GM23338 (cell line): ENCODE measurements around the gene CPB2. TPM values are rescaled to one million over a fixed set of nuclear protein-coding genes. Genes with fewer than 3 reads are reported as not detected.
A peak's percentile ranks its signal among the peaks of the same experiment; 100 is the strongest.

ENCODE experiments used
- ATAC-seq: fragments of 200-7000 bp; cut with Tn5 transposase; 3 replicates; pipeline ENCODE4 v1.9.1; 2020
- DNase-seq: peaks from one replicate; pipeline ENCODE4 v3.0.0-alpha.2; 2015; ENCODE audit warnings: low spot score
- H2AFZ ChIP-seq: fragments of 200-600 bp; sonication (generic); 2 replicates; pipeline ENCODE4 v1.8.0; 2016; ENCODE audit warnings: antibody characterized with exemption, mild to moderate bottlenecking, moderate library complexity
- H3F3A ChIP-seq: fragments of 200-600 bp; sonication (generic); replicated peaks from 2 replicates; pipeline ENCODE4 v1.8.0; 2017; ENCODE audit warnings: antibody characterized with exemption, mixed run types, low read depth
- H3K27ac ChIP-seq: fragments of 200-600 bp; sonication (generic); 2 replicates; pipeline ENCODE4 v1.6.1; 2016; ENCODE audit warnings: low read depth
- H3K27me3 ChIP-seq: fragments of 200-600 bp; sonication (generic); 2 replicates; pipeline ENCODE4 v1.8.0; 2016; ENCODE audit warnings: mild to moderate bottlenecking, mixed run types, moderate library complexity; ENCODE audit not compliant: insufficient read depth
- H3K36me3 ChIP-seq: fragments of 200-600 bp; sonication (generic); 2 replicates; pipeline ENCODE4 v1.8.0; 2016; ENCODE audit warnings: mild to moderate bottlenecking; ENCODE audit not compliant: insufficient read depth
- H3K4me1 ChIP-seq: fragments of 200-600 bp; sonication (generic); 2 replicates; pipeline ENCODE4 v1.8.0; 2016; ENCODE audit warnings: mild to moderate bottlenecking, moderate library complexity; ENCODE audit not compliant: insufficient read depth
- H3K4me2 ChIP-seq: fragments of 200-600 bp; sonication (generic); 2 replicates; pipeline ENCODE4 v1.7.1; 2017; ENCODE audit warnings: mixed run types
- H3K4me3 ChIP-seq: fragments of 200-600 bp; sonication (generic); 2 replicates; pipeline ENCODE4 v1.6.1; 2016; ENCODE audit warnings: mixed run types
- H3K79me2 ChIP-seq: fragments of 200-600 bp; sonication (generic); replicated peaks from 2 replicates; pipeline ENCODE4 v1.8.0; 2017; ENCODE audit warnings: mild to moderate bottlenecking; ENCODE audit not compliant: insufficient read depth
- H3K9me2 ChIP-seq: fragments of 200-600 bp; sonication (generic); 2 replicates; pipeline ENCODE4 v1.8.0; 2017; ENCODE audit not compliant: insufficient read depth
- H4K20me1 ChIP-seq: fragments of 200-600 bp; sonication (generic); replicated peaks from 2 replicates; pipeline ENCODE4 v1.8.0; 2017; ENCODE audit warnings: mild to moderate bottlenecking; ENCODE audit not compliant: insufficient read depth
- H3K27ac Mint-ChIP-seq: 2 replicates; pipeline ENCODE4 v1.8.0; 2020; ENCODE audit warnings: inconsistent platforms, mild to moderate bottlenecking, moderate library complexity, mixed read lengths
- H3K27me3 Mint-ChIP-seq: 3 replicates; pipeline ENCODE4 v1.8.0; 2022; ENCODE audit warnings: low read depth, mild to moderate bottlenecking, moderate library complexity, mixed read lengths, inconsistent platforms; ENCODE audit not compliant: insufficient read depth, poor library complexity
- H3K36me3 Mint-ChIP-seq: 3 replicates; pipeline ENCODE4 v1.8.0; 2021; ENCODE audit warnings: low read depth, mild to moderate bottlenecking, inconsistent platforms, moderate library complexity, mixed read lengths
- H3K4me1 Mint-ChIP-seq: 3 replicates; pipeline ENCODE4 v1.8.0; 2020; ENCODE audit warnings: mild to moderate bottlenecking, inconsistent platforms, mixed read lengths
- H3K4me3 Mint-ChIP-seq: 3 replicates; pipeline ENCODE4 v1.8.0; 2021; ENCODE audit warnings: moderate library complexity, mild to moderate bottlenecking, inconsistent platforms, mixed read lengths
- H3K9me3 Mint-ChIP-seq: 3 replicates; pipeline ENCODE4 v1.8.0; 2020; ENCODE audit warnings: moderate library complexity, mild to moderate bottlenecking, inconsistent platforms, mixed read lengths
- ETS1 ChIP-seq: IDR thresholded peaks from 2 replicates; pipeline ENCODE4 v1.6.1; 2016; ENCODE audit warnings: antibody characterized with exemption
- EZH2 ChIP-seq: fragments of 200-600 bp; sonication (generic); IDR thresholded peaks from one replicate; pipeline ENCODE4 v1.8.0; 2017; ENCODE audit warnings: antibody characterized with exemption, mild to moderate bottlenecking, low read depth; ENCODE audit not compliant: unreplicated experiment
- EZH2phosphoT487 ChIP-seq: fragments of 200-600 bp; sonication (generic); IDR thresholded peaks from one replicate; pipeline ENCODE4 v1.8.1; 2018; ENCODE audit warnings: antibody characterized with exemption; ENCODE audit not compliant: unreplicated experiment
- JUNB ChIP-seq: IDR thresholded peaks from one replicate; pipeline ENCODE4 v1.6.1; 2016; ENCODE audit warnings: antibody characterized with exemption; ENCODE audit not compliant: unreplicated experiment
- REST ChIP-seq: IDR thresholded peaks from one replicate; pipeline ENCODE4 v1.6.1; 2018; ENCODE audit warnings: antibody characterized with exemption; ENCODE audit not compliant: unreplicated experiment
- ZNF114 ChIP-seq: fragments of 250-450 bp; sonication (Bioruptor Pico); IDR thresholded peaks from 2 replicates; pipeline ENCODE4 v1.5.0; 2020; ENCODE audit warnings: mild to moderate bottlenecking, moderate library complexity
- ZNF331 ChIP-seq: fragments of 250-450 bp; sonication (Bioruptor Pico); IDR thresholded peaks from 2 replicates; pipeline ENCODE4 v1.5.0; 2020; ENCODE audit warnings: low read depth, mild to moderate bottlenecking, moderate library complexity
- ZNF462 ChIP-seq: fragments of 250-450 bp; sonication (Bioruptor Pico); IDR thresholded peaks from 2 replicates; pipeline ENCODE4 v1.5.0; 2020; ENCODE audit warnings: mild to moderate bottlenecking, moderate library complexity
- polyA plus RNA-seq: library from polyadenylated mRNA; unstranded; fragments of >200 nt; fragmentation: Nextera tagmentation; extraction: Ambion mirVana; gene quantifications from 2 replicates; pipeline ENCODE4 v1.2.1, GENCODE V29; 2016
- total RNA-seq: library from RNA; depleted of rRNA; stranded (reverse); fragments of >200 nt; shearing (Covaris generic); gene quantifications from 2 replicates; pipeline ENCODE4 v1.2.3, GENCODE V29; 2014

CPB2 gene
- total and polyA plus RNA-seq, 2 experiments from 2014 or later, result 0.47 TPM; not detected in 1

DNA sequence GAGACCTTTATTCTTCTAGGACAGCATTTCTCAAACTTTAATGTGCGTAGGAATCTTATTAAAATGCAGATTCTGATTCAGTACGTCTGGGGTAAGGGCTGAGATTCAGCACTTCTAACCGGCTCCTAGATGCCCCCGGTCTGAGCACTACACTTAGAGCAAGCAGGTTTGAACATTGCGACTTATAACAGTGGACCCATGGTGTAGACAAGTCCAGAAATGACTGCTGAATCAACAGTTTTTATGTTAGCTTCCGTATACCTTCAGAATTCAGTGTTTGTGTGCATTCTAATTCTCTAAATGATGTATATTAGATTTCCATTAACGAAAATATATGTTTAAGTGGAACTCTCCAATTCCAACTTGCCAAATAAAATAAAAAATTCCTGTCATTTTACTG is 17.5 kb upstream of the CPB2 start (continued):
- TF ChIP-seq REST, result no peak
- TF ChIP-seq ETS1, result no peak
- no peak for TF ChIP-seq EZH2phosphoT487
- TF ChIP-seq ZNF114 (CRISPR knock-in tag), result no peak

GRCh38 chr13:46121597-46122163 is 16.8 kb upstream of the CPB2 start:
- Histone ChIP-seq H3F3A (no peaks in the 10 kb centered on the region), H2AFZ (0 out of 2 replicates have a peak overlapping the region, but pooled peaks have one; percentile 18), H3K4me2 (no peak overlapping the region), H4K20me1 (no peaks in the 10 kb centered on the region), H3K9me2 (no peaks in the 10 kb centered on the region), H3K4me1 (peaks cover 8% of the 10 kb centered on the region; the same call in 1 of the 2 replicates), H3K27me3 (no peaks in the 10 kb centered on the region), H3K27ac (no peak overlapping the region), H3K79me2 (no peaks in the 10 kb centered on the region), H3K4me3 (no peak overlapping the region), H3K36me3 (no peaks in the 10 kb centered on the region)
- H3K36me3 Mint-ChIP-seq, result no peaks in the 10 kb centered on the region
- no peak for ATAC-seq
- H3K9me3 Mint-ChIP-seq, result no peaks in the 10 kb centered on the region; the same call in 2 of the 3 replicates
- H3K27ac Mint-ChIP-seq, result no peak overlapping the region
- peaks cover 14% of the 10 kb centered on the region for H3K4me1 Mint-ChIP-seq
- peaks cover 5% of the 10 kb centered on the region for H3K27me3 Mint-ChIP-seq
- no peak for DNase-seq
- H3K4me3 Mint-ChIP-seq, result no peak overlapping the region
- no peak for TF ChIP-seq EZH2
- TF ChIP-seq ZNF331 (CRISPR knock-in tag), result no peak
- no peak for TF ChIP-seq ETS1
- TF ChIP-seq ZNF462 (CRISPR knock-in tag), result no peak
- TF ChIP-seq EZH2phosphoT487, result no peak
- no peak for TF ChIP-seq JUNB
- no peak for TF ChIP-seq REST
